ENCODE results near the gene NLRP9.

Gene NLRP9

GRCh38 chr19:55674841-55675660 lies 63.2 kb downstream of the NLRP9 start, which contains the start of gene EPN1:
Gene EPN1 (plus strand): TSS chr19:55675226. CDS start chr19:55678628, 3,402 bp downstream.
- DNase-seq (ENCODE audit: low read depth), result peak; percentile 94
- TF ChIP-seq MAX (IDR thresholded peaks at IDR 0.05; ENCODE audit: low read depth, low read length), result 0 out of 2 replicates have a peak, but pooled peaks have one; percentile 10
- no peak for TF ChIP-seq CTCF (IDR thresholded peaks at IDR 0.05; ENCODE audit: low read depth, low read length)
- TF ChIP-seq POLR2A (IDR thresholded peaks at IDR 0.05; ENCODE audit: extremely low read depth, insufficient read length), result peak; percentile 43
- peak; percentile 36; the same call in 1 of the 2 replicates for TF ChIP-seq MYC (IDR thresholded peaks at IDR 0.05; ENCODE audit: low read depth, low read length)
- peak within 1 kb of the TSS; percentile 86 for H3K4me3 ChIP-seq (ENCODE audit: low read depth, low read length)

- peak overlapping the region; percentile 32 for H3K4me3 ChIP-seq (ENCODE audit: low read depth, low read length)
- TF ChIP-seq MAX (IDR thresholded peaks at IDR 0.05; ENCODE audit: low read depth, low read length) (no peak), MYC (IDR thresholded peaks at IDR 0.05; ENCODE audit: low read depth, low read length) (no peak), POLR2A (IDR thresholded peaks at IDR 0.05; ENCODE audit: extremely low read depth, insufficient read length) (no peak), CTCF (IDR thresholded peaks at IDR 0.05; ENCODE audit: low read depth, low read length) (no peak)
- no peak for DNase-seq (ENCODE audit: low read depth)
Observed at GRCh38 chr19:55674459-55674840, 63.8 kb downstream of the NLRP9 start.

- no peak for DNase-seq (ENCODE audit: low read depth)
- H3K4me3 ChIP-seq (ENCODE audit: low read depth, low read length), result no peak overlapping the region
- TF ChIP-seq POLR2A (IDR thresholded peaks at IDR 0.05; ENCODE audit: extremely low read depth, insufficient read length), result no peak
- TF ChIP-seq MAX (IDR thresholded peaks at IDR 0.05; ENCODE audit: low read depth, low read length), result no peak
- TF ChIP-seq CTCF (IDR thresholded peaks at IDR 0.05; ENCODE audit: low read depth, low read length), result no peak
- TF ChIP-seq MYC (IDR thresholded peaks at IDR 0.05; ENCODE audit: low read depth, low read length), result no peak
Observed at GRCh38 chr19:55673889-55674288, 64.3 kb downstream of the NLRP9 start.

GRCh38 chr19:55673465-55673864 lies 64.7 kb downstream of the NLRP9 start:
- no peak for DNase-seq (ENCODE audit: low read depth)
- H3K4me3 ChIP-seq (ENCODE audit: low read depth, low read length), result no peak overlapping the region
- TF ChIP-seq MAX (IDR thresholded peaks at IDR 0.05; ENCODE audit: low read depth, low read length), result no peak

GRCh38 chr19:55672418-55672817 lies 65.8 kb downstream of the NLRP9 start:
- DNase-seq (ENCODE audit: low read depth), result peak; percentile 90
- TF ChIP-seq CTCF (IDR thresholded peaks at IDR 0.05; ENCODE audit: low read depth, low read length) (no peak), MAX (IDR thresholded peaks at IDR 0.05; ENCODE audit: low read depth, low read length) (no peak), POLR2A (IDR thresholded peaks at IDR 0.05; ENCODE audit: extremely low read depth, insufficient read length) (no peak), MYC (IDR thresholded peaks at IDR 0.05; ENCODE audit: low read depth, low read length) (no peak)

GRCh38 chr19:55671054-55671378 lies 67.2 kb downstream of the NLRP9 start:
- TF ChIP-seq MYC (IDR thresholded peaks at IDR 0.05; ENCODE audit: low read depth, low read length) (no peak), POLR2A (IDR thresholded peaks at IDR 0.05; ENCODE audit: extremely low read depth, insufficient read length) (no peak), CTCF (IDR thresholded peaks at IDR 0.05; ENCODE audit: low read depth, low read length) (no peak), MAX (IDR thresholded peaks at IDR 0.05; ENCODE audit: low read depth, low read length) (no peak)
- no peak for DNase-seq (ENCODE audit: low read depth)
- no peak overlapping the region for H3K4me3 ChIP-seq (ENCODE audit: low read depth, low read length)

More at GRCh38 chr19:55672418-55672817, 65.8 kb downstream of the NLRP9 start:
- no peak overlapping the region for H3K4me3 ChIP-seq (ENCODE audit: low read depth, low read length)

All from NB4 (cell line).